Fibroblast of lung (primary cell): Measurements from ENCODE around the gene NFYC.

ENCODE experiments used
- CTCF ChIP-seq, 2 donors: IDR thresholded peaks in 1 of 2; conservative IDR thresholded peaks in 1 of 2; 1 replicate in 1 of 2; 2 replicates in 1 of 2; pipeline ENCODE4 v1.5.1; 2011 to 2012; ENCODE audit warnings: low read length in 2 of 2, control low read depth in 1 of 2, inconsistent platforms in 1 of 2, low read depth in 1 of 2, mild to moderate bottlenecking in 1 of 2
- EZH2 ChIP-seq: IDR thresholded peaks from 2 replicates; pipeline ENCODE4 v1.5.1; 2012; ENCODE audit warnings: low read length, control low read depth, mild to moderate bottlenecking; ENCODE audit errors: missing control alignments

DNA sequence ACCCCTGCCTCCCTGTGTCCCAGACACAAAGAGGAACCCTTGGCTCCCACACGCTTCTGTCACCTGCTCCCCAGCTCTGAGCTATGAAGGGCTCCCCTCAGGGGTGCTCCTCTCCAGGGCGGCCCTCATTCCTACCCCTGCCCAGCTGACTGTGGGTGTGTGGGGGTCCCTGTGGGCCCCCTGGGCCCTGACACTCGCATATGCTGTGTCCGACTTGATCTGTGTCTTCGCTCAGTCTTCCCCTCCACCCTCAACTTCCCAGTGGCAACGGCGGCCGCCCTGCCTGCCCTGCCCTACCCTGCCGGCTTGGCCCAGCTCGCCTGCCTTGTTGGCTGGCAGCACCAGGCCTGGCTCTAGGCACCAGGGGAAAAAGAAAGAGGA, 93.3 kb downstream of the NFYC start:
- TF ChIP-seq CTCF (conservative IDR thresholded peaks at IDR 0.05 in 1 of 2, IDR thresholded peaks at IDR 0.05 in 1 of 2; ENCODE audit: low read depth in 1 of 2, low read length in 2 of 2), result no peak
- peak; percentile 26 for TF ChIP-seq EZH2
